ENCODE measurements around the gene LZIC.

The LZIC gene

DNA sequence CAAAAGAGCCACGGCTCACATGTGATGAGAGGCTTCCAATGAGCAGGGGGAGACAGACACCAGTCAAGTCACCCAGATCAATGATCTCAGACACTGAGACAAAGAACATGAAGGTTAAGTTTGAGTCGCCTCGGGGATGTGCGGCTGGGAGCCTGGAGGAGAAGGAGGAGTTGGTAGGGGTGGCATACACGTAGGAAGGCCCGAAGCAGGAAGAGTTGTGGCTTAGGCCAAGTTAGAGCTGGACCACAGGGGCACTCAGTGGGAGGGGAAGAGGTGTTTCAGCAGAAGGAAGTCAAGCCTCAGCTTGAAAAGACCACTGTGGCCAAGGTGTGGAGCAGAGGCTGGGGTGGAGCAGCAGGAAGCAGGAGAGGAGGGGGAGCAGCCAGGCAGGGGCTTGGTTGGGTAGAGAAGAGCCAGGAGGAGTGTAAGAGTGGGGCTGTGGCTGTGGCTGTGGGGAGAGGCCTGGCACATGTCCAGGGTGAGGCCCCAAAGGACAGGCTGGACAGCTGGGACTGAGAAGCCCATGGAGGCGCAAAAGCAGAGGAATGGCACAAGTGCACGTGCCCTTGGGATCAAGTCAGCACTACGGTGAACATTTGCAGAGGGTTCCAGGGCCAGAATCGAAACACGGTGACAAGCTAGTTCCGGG lies 60.8 kb downstream of the LZIC start:
- ChIA-PET POLR2A (interaction anchor here (0.9 kb wide), 1 partner anchor 11 kb away, joined by 3 read pairs; no protein-coding TSS in a partner anchor), CTCF (interaction anchor here (1.2 to 31.2 kb wide), 3 partner anchors 0 to 59 kb away, joined by 3 to 502 read pairs (median 502); no protein-coding TSS in a partner anchor)
- H3K4me3 ChIP-seq (ENCODE audit: low read depth, low read length) = no peak overlapping the region
- TF ChIP-seq, protein P1, sequence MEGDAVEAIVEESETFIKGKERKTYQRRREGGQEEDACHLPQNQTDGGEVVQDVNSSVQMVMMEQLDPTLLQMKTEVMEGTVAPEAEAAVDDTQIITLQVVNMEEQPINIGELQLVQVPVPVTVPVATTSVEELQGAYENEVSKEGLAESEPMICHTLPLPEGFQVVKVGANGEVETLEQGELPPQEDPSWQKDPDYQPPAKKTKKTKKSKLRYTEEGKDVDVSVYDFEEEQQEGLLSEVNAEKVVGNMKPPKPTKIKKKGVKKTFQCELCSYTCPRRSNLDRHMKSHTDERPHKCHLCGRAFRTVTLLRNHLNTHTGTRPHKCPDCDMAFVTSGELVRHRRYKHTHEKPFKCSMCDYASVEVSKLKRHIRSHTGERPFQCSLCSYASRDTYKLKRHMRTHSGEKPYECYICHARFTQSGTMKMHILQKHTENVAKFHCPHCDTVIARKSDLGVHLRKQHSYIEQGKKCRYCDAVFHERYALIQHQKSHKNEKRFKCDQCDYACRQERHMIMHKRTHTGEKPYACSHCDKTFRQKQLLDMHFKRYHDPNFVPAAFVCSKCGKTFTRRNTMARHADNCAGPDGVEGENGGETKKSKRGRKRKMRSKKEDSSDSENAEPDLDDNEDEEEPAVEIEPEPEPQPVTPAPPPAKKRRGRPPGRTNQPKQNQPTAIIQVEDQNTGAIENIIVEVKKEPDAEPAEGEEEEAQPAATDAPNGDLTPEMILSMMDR (IDR thresholded peaks at IDR 0.05; ENCODE audit: insufficient read depth, low read length, missing control alignments) = no peak
- DNase-seq (ENCODE audit: low read depth, low spot score) = no peak

GRCh38 chr1:9881838-9882249 lies 61.3 kb downstream of the LZIC start:
- DNase-seq (ENCODE audit: low read depth, low spot score) = no peak
- CTCF ChIA-PET = interaction anchor here (1.2 to 31.2 kb wide), 3 partner anchors 1 to 60 kb away, joined by 3 to 502 read pairs (median 502); no protein-coding TSS in a partner anchor
- H3K4me3 ChIP-seq (ENCODE audit: low read depth, low read length) = no peak overlapping the region
- POLR2A ChIA-PET = interaction anchor here (0.9 kb wide), 1 partner anchor 11 kb away, joined by 3 read pairs; no protein-coding TSS in a partner anchor
- TF ChIP-seq, protein P1 (IDR thresholded peaks at IDR 0.05; ENCODE audit: insufficient read depth, low read length, missing control alignments) = no peak
